Measurements from ENCODE around the gene PDCD5.

GRCh38 chr19:32630338-32630737, 49.3 kb downstream of the PDCD5 start:
- TF ChIP-seq POLR2AphosphoS5 (IDR thresholded peaks at IDR 0.05; ENCODE audit: borderline replicate concordance, low read depth, low read length) (no peak), EZH2 (IDR thresholded peaks at IDR 0.05) (no peak)

All from SK-N-MC (cell line).